GM21786 (cell line): ENCODE measurements around the gene AIP.
"Not testable (repeated sequence)": the region's sequence is repeated elsewhere in the genome, so short reads cannot be mapped to it uniquely, and the experiment has no call there.

ENCODE experiments used
- ATAC-seq: cut with Tn5 transposase; IDR thresholded peaks from one replicate; pipeline ENCODE4 v1.9.1; 2021; ENCODE audit not compliant: unreplicated experiment

AIP gene

GRCh38 chr11:67468456-67468758, 14.4 kb upstream of the AIP start:
- ATAC-seq, result no peak

DNA sequence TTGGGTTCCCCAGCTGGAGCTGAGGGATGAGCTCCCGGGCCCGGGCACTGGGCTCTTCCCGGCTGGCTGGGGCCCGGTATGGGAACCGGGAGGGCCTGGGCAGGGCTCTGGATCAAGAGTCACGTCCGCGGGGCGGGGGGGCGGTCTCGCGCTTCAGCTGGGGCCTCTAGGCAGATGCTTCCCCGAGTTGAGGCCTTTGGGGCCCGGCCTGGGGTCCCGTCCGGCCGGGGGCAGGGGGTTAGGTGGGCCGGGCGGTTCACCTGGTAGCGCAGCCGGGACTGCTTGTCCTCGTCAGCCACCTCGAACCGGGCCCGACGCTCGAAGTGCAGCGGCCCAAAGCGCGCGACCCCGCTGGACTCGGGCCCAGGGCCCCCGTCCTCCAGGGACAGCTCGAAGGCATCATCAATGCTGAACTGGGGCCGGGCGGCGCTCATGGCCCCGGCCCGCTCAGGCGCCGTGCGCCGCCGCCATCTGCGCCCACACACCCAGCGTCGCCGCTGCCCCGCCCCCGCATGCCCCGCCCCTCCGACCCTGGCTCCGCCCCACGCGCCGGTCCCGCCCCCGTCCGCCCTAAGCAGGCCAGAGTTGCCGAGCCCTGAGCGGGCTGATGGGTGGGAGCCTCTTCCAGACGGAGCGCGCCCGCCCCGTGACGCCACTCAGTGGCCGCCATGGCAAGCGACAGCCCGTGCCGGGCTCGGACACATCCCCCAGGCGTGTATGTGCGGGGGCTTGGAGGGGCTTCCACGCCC, 13.9 kb upstream of the AIP start, which contains the start of gene TMEM134:
TSS of gene TMEM134 (minus strand) at position 493 of the 749 bp plus-strand sequence. CDS start at position 434, 59 bp downstream.
- peak; percentile 55 for ATAC-seq

GRCh38 chr11:67469508-67469811, 13.4 kb upstream of the AIP start:
- ATAC-seq, result no peak

- no peak for ATAC-seq
Measured at GRCh38 chr11:67470337-67471002, 12.4 kb upstream of the AIP start.

GRCh38 chr11:67472882-67473281, 9.9 kb upstream of the AIP start:
- no peak for ATAC-seq

DNA sequence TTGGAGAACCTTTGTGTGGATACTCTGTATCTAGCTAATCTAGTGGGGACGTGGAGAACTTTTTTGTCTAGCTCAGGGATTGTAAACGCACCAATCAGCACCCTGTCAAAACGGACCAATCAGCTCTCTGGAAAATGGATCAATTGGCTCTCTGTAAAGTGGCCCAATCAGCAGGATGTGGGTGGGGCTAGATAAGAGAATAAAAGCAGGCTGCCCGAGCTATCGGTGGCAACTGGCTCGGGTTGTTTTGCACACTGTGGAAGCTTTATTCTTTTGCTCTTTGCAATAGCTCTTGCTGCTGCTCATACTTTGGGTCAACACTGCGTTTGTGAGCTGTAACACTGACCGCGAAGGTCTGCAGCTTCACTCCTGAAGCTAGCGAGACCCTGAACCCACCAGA, 6.1 kb upstream of the AIP start:
- not testable (repeated sequence) for ATAC-seq

GRCh38 chr11:67477344-67478050, 5.3 kb upstream of the AIP start:
- ATAC-seq, result not testable (repeated sequence)

DNA sequence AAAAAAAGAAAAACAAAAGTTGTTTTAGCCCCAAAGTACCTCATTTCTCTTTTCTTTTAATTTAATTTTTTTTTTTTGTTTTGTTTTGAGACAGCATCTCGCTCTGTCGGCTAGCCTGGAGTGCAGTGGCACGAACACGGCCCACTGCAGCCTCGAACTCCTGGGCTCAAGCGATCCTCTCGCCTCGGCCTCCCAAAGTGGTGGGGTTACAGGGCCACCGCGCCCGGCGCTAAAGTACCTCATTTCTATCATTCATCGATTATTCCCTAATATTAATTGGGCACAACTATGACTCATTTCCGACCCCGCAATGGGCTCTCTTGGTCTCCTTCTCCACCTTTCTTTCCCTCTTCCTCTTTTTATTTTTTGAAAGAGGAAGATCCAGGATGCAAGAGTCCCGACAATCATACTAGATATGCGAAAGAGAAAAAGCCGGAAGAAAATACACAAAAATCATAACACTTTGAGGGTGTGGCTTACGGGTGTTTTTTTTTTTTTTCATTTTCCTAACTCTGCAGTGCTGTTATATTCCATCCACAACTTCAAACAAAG, 475 bp upstream of the AIP start:
- ATAC-seq, result no peak

GRCh38 chr11:67483831-67484665, 1.2 kb downstream of the AIP start:
- ATAC-seq, result no peak

DNA sequence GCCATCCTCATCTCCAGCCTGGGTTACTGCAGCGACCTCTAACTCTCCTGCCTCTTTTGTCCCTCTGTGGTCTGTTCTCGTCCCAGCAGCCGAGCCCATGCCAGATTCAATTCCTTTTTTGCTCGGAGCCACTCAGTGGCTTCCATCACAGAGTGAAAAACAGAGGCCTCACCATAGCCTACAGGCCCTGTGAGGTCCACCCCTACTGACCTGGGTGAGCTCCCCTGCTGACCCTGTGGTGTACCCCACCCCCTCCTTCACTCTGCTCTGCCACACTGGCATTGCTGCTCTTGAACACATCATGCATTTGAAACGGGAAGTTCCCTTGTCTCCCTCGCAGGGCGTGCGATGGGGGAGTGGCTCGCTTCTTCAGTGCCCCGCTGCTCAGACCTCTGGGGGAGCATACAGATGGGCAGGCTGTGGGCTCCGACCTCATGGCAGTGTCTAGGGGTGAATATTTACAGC, 2.1 kb downstream of the AIP start:
- ATAC-seq, result no peak

DNA sequence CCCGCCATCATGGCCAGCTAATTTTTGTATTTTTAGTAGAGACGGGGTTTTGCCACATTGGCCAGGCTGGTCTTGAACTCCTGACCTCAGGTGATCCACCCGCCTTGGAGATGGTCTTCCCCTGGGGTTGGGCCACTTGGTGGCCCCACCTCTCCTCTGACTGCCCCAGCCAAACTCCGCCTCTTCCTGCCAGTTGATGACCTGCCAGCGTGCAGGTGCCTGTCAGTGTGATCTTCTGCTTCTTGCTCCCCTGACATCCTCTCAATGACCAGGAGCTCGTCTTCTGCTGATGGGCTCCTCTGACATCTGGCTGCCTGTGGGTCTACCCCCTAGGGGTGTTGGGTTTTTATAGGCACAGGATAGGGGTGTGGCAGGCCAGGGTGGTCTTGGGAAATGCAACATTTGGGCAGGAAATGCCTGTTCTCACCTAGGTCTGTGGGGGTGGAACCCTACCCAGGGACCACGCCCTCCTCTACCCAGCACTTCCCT, 3.1 kb downstream of the AIP start:
- peak; percentile 21 for ATAC-seq

DNA sequence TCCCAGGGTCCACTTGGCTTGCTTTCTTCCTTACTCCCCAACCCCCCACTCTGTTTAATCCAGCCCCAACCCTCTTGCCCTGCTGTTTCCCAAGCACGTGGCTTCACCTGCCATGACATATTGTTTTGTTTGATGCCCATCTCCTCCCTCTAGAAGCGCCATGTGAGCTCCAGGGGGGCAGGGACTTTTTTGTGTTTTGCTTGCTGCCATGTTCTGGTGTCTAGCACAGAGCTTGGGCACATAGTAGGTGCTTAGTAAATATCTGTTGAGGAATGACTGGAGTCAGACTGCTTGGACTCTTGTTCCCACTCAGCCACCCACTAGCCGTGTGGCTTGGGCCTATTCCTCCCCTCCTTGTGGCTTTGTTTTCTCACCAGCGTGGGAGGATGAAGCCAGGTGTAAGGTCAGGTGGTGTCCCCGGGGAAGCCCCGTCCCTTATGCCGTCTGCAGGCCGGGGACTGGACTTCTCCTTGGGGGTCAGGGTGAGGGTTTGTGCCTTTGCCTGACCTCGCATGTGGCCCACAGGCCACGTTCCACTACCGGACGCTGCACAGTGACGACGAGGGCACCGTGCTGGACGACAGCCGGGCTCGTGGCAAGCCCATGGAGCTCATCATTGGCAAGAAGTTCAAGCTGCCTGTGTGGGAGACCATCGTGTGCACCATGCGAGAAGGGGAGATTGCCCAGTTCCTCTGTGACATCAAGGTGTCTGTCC, 3.8 kb downstream of the AIP start:
- no peak for ATAC-seq

GRCh38 chr11:67489203-67489884, 6.5 kb downstream of the AIP start:
- ATAC-seq, result no peak

DNA sequence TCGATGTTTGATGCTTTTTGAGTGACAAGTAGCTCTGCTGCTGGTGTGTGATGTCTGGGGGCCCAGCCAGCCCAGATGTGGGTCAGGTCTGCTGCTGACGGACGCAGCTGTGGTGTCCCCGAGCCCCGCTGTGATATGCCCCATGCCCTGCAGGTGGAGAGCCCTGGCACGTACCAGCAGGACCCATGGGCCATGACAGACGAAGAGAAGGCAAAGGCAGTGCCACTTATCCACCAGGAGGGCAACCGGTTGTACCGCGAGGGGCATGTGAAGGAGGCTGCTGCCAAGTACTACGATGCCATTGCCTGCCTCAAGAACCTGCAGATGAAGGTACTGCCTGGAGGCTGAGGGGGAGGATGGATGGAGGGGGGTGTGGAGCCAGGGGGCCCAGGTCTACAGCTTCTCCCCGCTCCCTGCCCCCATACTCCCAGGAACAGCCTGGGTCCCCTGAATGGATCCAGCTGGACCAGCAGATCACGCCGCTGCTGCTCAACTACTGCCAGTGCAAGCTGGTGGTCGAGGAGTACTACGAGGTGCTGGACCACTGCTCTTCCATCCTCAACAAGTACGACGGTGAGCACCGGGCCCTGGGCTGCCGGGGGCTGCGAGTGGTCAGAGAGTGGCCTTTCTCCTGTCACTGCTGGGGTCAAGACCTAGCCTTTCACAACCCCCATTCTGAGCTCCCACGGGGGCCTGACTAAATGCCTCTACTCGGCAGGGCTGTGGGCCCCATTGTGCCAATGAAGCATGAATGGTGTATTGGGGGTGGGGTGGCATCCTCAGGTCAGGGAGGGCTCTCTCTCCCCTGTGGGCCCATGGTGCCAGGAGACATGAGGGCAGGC, 7.3 kb downstream of the AIP start:
- ATAC-seq, result no peak

- no peak for ATAC-seq
Measured at GRCh38 chr11:67490727-67491065, 7.9 kb downstream of the AIP start.

DNA sequence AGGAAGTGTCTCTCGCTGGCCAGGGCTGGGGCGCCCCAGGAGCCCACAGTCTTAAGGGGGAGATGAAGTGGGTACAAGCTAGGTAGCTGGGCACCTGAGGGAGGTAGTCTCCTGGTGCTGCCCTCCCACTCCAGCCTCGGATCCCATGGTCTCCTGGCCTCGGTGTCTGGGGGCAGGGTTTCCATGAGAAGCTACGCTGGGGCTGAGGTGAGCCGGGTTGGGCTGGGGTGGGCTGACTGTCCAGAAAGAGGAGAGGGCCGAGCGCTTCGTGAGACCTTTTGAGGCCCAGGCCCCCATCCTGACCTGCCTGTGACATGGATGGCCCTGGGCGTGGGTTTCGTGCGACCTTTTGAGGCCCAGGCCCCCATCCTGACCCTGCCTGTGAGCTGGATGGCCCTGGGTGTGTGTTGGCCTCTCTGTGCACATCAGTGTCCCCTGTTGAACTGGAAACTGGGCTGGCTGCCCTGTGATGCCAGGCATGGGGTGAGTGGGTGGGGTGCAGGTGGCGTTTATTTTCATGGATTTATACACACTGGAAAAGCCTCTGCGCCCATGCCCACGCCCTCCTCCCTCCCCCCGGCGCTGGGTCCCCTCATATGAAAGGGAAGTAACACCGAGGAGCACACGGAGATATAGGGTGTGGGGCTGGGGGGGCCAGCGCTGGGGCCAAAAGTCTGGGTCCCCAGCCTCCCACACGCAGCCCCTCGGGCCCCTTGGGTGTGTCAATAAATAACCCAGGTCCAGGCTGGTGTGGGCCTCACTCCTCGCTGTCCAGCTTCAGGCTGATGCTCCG, 8.6 kb downstream of the AIP start:
- ATAC-seq, result no peak

DNA sequence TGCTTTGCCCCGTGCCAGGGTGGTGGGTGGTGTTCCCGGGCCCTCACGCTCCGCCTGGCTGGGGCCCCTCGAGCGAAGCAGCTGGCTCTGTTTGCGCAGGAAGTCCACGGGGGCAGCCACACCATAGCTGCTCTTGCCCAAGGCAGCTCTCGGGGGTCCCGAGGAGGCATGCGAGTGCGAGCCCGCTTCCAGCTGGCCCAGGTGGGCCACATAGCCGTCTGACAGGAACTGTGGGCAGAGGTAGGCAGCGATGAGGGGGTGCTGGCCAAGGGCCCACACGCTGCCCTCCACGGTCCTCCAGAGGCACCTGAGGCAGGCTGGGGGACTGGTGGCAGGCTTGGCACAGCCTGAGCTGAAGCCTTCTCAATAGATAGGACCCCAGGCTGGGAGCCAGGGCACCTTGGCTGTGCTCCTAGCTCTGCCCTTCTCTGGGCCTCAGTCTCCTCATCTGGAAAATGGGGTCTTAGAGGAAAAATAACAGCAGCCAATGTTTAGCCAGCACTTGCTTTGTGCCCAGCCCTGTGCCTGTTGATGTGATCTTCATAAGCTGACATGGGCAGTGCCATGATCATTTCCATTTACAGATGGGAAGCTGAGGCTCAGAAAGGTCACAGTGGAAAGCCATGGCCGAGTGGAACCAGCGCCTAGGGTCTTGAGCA, 9.4 kb downstream of the AIP start:
- no peak for ATAC-seq
